IMR-90 (cell line): ENCODE data around the gene CASK.

ENCODE experiments used
- MAFK ChIP-seq: IDR thresholded peaks from 2 replicates; pipeline ENCODE4 v1.6.1; 2012; ENCODE audit warnings: low read depth, low read length, improper control_type of control experiment
- MXI1 ChIP-seq: IDR thresholded peaks from 2 replicates; pipeline ENCODE4 v1.6.1; 2012; ENCODE audit warnings: low read depth, mild to moderate bottlenecking, low read length, moderate library complexity, borderline replicate concordance
- RAD21 ChIP-seq: IDR thresholded peaks from 2 replicates; pipeline ENCODE4 v1.6.1; 2012; ENCODE audit warnings: low read length, improper control_type of control experiment
- RCOR1 ChIP-seq: IDR thresholded peaks from 2 replicates; pipeline ENCODE4 v1.6.1; 2012; ENCODE audit warnings: mild to moderate bottlenecking, low read length, improper control_type of control experiment; ENCODE audit not compliant: insufficient replicate concordance
- RFX5 ChIP-seq: IDR thresholded peaks from 2 replicates; pipeline ENCODE4 v1.8.0; 2012; ENCODE audit warnings: low read depth, mild to moderate bottlenecking, low read length, moderate library complexity
- SMC3 ChIP-seq: fragments of 150-350 bp; IDR thresholded peaks from 2 replicates; pipeline ENCODE4 v1.6.1; 2016; ENCODE audit warnings: low read depth, mild to moderate bottlenecking, antibody characterized with exemption, low read length, moderate library complexity
- TF ChIP-seq, protein P1 (sequence below): conservative IDR thresholded peaks from 2 replicates; pipeline ENCODE4 v1.5.1; 2012; ENCODE audit warnings: mild to moderate bottlenecking, low read depth, low read length, improper control_type of control experiment

DNA sequence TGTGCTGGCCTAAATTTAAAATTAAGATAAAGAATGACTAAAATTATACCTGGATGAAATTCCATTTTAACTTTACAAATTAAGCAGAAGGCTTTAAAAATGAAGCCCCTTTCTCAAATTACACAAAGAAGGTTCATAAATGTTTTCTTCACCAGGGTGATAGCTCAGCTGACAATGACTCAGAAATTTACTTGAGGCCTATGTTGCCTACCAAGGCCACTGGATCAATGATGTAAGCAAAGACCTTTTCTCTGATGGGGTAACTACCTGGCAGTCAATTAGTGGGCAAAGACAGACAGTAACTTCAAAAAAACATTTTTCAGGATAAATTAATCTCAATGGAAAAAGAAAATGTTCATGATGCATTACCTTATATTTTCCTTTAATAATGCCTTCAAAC is 258.4 kb downstream of the CASK start:
- no peak for TF ChIP-seq RAD21
- TF ChIP-seq, protein P1, sequence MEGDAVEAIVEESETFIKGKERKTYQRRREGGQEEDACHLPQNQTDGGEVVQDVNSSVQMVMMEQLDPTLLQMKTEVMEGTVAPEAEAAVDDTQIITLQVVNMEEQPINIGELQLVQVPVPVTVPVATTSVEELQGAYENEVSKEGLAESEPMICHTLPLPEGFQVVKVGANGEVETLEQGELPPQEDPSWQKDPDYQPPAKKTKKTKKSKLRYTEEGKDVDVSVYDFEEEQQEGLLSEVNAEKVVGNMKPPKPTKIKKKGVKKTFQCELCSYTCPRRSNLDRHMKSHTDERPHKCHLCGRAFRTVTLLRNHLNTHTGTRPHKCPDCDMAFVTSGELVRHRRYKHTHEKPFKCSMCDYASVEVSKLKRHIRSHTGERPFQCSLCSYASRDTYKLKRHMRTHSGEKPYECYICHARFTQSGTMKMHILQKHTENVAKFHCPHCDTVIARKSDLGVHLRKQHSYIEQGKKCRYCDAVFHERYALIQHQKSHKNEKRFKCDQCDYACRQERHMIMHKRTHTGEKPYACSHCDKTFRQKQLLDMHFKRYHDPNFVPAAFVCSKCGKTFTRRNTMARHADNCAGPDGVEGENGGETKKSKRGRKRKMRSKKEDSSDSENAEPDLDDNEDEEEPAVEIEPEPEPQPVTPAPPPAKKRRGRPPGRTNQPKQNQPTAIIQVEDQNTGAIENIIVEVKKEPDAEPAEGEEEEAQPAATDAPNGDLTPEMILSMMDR = no peak
- TF ChIP-seq MXI1 = no peak
- no peak for TF ChIP-seq SMC3
- TF ChIP-seq RFX5 = no peak
- TF ChIP-seq MAFK = no peak
- no peak for TF ChIP-seq RCOR1
